Esophagus (tissue), 2 donors: ENCODE results near the gene ATXN1. TPM values are rescaled to one million over a fixed set of nuclear protein-coding genes. Genes with fewer than 3 reads are reported as not detected.

Experiments
- H3K27ac ChIP-seq, 2 donors: one replicate each; pipeline ENCODE4 v1.5.1; 2013; ENCODE audit warnings: low read depth in 2 of 2, mild to moderate bottlenecking in 2 of 2, inconsistent platforms in 1 of 2, low read length in 1 of 2, moderate library complexity in 1 of 2
- H3K27me3 ChIP-seq, 2 donors: one replicate each; pipeline ENCODE4 v1.6.1; 2013; ENCODE audit warnings: low read length in 2 of 2, control low read depth in 1 of 2, mild to moderate bottlenecking in 1 of 2; ENCODE audit not compliant: insufficient read depth in 2 of 2, control insufficient read depth in 1 of 2
- H3K36me3 ChIP-seq, 2 donors: one replicate each; pipeline ENCODE4 v1.6.1; 2013; ENCODE audit warnings: low read length in 1 of 2; ENCODE audit not compliant: control insufficient read depth in 2 of 2, insufficient read depth in 2 of 2
- H3K4me1 ChIP-seq, 2 donors: one replicate each; pipeline ENCODE4 v1.6.1; 2013; ENCODE audit warnings: low read length in 1 of 2; ENCODE audit not compliant: control insufficient read depth in 2 of 2, insufficient read depth in 2 of 2
- H3K4me3 ChIP-seq, 2 donors: one replicate each; pipeline ENCODE4 v1.5.1; 2013; ENCODE audit warnings: low read length in 2 of 2, mild to moderate bottlenecking in 2 of 2, low read depth in 1 of 2, moderate library complexity in 1 of 2
- H3K9me3 ChIP-seq, 2 donors: one replicate each; pipeline ENCODE4 v1.6.1; 2013; ENCODE audit warnings: mild to moderate bottlenecking in 2 of 2, low read depth in 1 of 2, low read length in 1 of 2, moderate library complexity in 1 of 2; ENCODE audit not compliant: control insufficient read depth in 2 of 2, insufficient read depth in 1 of 2
- WGBS, 2 donors: extraction: QIAGEN DNeasy Blood & Tissue Kit; methylation state at CpG; one replicate each; pipeline ENCODE4 v1.1.7; 2013; 5-methylcytosine and 5-hydroxymethylcytosine counted together
- polyA plus RNA-seq, 2 donors: library from polyadenylated mRNA; stranded (reverse); fragments of 200-250 nt; gene quantifications; one replicate each; pipeline ENCODE4 v1.2.3, GENCODE V29; 2013
- donor health status: healthy with polysubstance abuse.
- donor health status: Bipolar disorder and iron deficiency.

Gene ATXN1
- polyA plus RNA-seq, 2 donors, result 4.3 to 8.8 TPM

- Histone ChIP-seq H3K4me1 (peaks cover 0 to 4% of the 10 kb centered on the region in 2 donors), H3K27me3 (no peaks in the 10 kb centered on the region), H3K36me3 (peaks cover 0 to 4% of the 10 kb centered on the region in 2 donors), H3K9me3 (no peaks in the 10 kb centered on the region), H3K4me3 (no peak overlapping the region), H3K27ac (no peak overlapping the region)
- WGBS, 2 donors, result 85 to 91% methylated on average over 3 of the region's 3 CpGs
Observed at GRCh38 chr6:16582446-16583143, 178.7 kb downstream of the ATXN1 start.

- no peaks in the 10 kb centered on the region for H3K27me3 ChIP-seq
- peaks cover 0 to 4% of the 10 kb centered on the region in 2 donors for H3K4me1 ChIP-seq
- H3K4me3 ChIP-seq, result no peak overlapping the region
- no peaks in the 10 kb centered on the region for H3K9me3 ChIP-seq
- 93 to 97% methylated on average over 3 of the region's 3 CpGs for WGBS, 2 donors
- H3K36me3 ChIP-seq, result peaks cover 0 to 4% of the 10 kb centered on the region in 2 donors
- no peak overlapping the region for H3K27ac ChIP-seq
Observed at GRCh38 chr6:16578695-16579285, 182.5 kb downstream of the ATXN1 start.

GRCh38 chr6:16576451-16577368 lies 184.6 kb downstream of the ATXN1 start:
- H3K9me3 ChIP-seq, result no peaks in the 10 kb centered on the region
- no peaks in the 10 kb centered on the region for H3K4me1 ChIP-seq
- H3K36me3 ChIP-seq, result peaks cover 0 to 1% of the 10 kb centered on the region in 2 donors
- H3K27ac ChIP-seq, result no peak overlapping the region
- 83 to 85% methylated on average over 9 of the region's 9 CpGs for WGBS, 2 donors
- H3K27me3 ChIP-seq, result no peaks in the 10 kb centered on the region
- no peak overlapping the region for H3K4me3 ChIP-seq

DNA sequence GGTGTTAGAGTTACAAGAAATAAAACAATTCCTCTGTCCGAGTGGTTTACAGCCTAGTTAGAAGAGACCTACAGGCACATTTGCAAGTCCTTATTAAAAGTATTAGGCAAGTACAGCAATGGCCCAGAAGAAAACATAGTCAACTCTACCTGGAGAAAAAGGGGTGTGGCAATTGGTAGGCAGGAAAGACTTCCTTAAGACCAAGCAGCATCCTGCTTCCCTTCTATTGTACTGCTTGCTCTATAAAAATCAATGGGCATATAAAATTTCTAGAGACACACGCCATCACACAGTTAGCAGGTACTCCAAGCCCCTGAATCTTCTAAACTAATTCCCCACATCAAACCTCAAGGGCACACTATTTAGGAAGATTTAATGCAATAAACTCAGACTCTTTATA lies 185.6 kb downstream of the ATXN1 start:
- H3K36me3 ChIP-seq, result peaks cover 0 to 3% of the 10 kb centered on the region in 2 donors
- 94 to 97% methylated on average over 2 of the region's 2 CpGs for WGBS, 2 donors
- H3K4me1 ChIP-seq, result no peaks in the 10 kb centered on the region
- H3K27me3 ChIP-seq, result no peaks in the 10 kb centered on the region
- no peak overlapping the region for H3K27ac ChIP-seq
- H3K4me3 ChIP-seq, result no peak overlapping the region
- H3K9me3 ChIP-seq, result no peaks in the 10 kb centered on the region

GRCh38 chr6:16572943-16573342 lies 188.3 kb downstream of the ATXN1 start:
- Histone ChIP-seq H3K27me3 (no peaks in the 10 kb centered on the region), H3K9me3 (no peaks in the 10 kb centered on the region), H3K4me1 (no peaks in the 10 kb centered on the region), H3K4me3 (no peak overlapping the region), H3K36me3 (peaks cover 0 to 3% of the 10 kb centered on the region in 2 donors), H3K27ac (no peak overlapping the region)
- WGBS, 2 donors, result 91 to 94% methylated on average over 2 of the region's 2 CpGs

- WGBS, 2 donors, result 86 to 90% methylated on average over 5 of the region's 5 CpGs
- H3K9me3 ChIP-seq, result no peaks in the 10 kb centered on the region
Observed at GRCh38 chr6:16572317-16572716, 188.9 kb downstream of the ATXN1 start.

DNA sequence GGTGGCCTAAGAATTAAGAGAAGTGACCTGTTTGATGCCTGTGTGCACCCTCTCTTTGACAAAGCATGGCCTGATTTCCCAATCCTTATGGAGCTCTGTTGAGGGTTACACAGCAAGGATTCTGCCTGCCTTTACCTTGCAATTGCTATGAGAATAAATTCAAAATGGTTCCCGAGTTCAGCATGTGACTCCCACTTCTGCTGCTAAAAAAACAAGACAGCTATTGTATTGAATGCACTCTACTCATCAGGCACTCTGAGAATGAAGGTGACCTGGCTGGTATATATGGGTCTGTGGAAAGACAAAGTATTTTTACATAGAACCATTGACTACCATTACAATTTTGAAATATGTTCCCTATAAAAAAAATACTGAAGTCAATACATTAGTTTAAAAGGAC lies 190.3 kb downstream of the ATXN1 start:
- Histone ChIP-seq H3K36me3 (peaks cover 0 to 3% of the 10 kb centered on the region in 2 donors), H3K4me1 (no peaks in the 10 kb centered on the region), H3K27ac (no peak overlapping the region), H3K27me3 (no peaks in the 10 kb centered on the region), H3K4me3 (no peak overlapping the region), H3K9me3 (no peaks in the 10 kb centered on the region)
- 89 to 95% methylated on average over 1 of the region's 1 CpG for WGBS, 2 donors

More at GRCh38 chr6:16572317-16572716, 188.9 kb downstream of the ATXN1 start:
- H3K27ac ChIP-seq, result no peak overlapping the region
- peaks cover 0 to 3% of the 10 kb centered on the region in 2 donors for H3K36me3 ChIP-seq
- H3K27me3 ChIP-seq, result no peaks in the 10 kb centered on the region
- no peaks in the 10 kb centered on the region for H3K4me1 ChIP-seq
- H3K4me3 ChIP-seq, result no peak overlapping the region

GRCh38 chr6:16570221-16570553 lies 191.1 kb downstream of the ATXN1 start:
- Histone ChIP-seq H3K27ac (no peak overlapping the region), H3K9me3 (no peaks in the 10 kb centered on the region), H3K4me3 (no peak overlapping the region), H3K4me1 (no peaks in the 10 kb centered on the region), H3K36me3 (peaks cover 0 to 3% of the 10 kb centered on the region in 2 donors), H3K27me3 (no peaks in the 10 kb centered on the region)
- WGBS, 2 donors, result 97% methylated on average over 1 of the region's 1 CpG

DNA sequence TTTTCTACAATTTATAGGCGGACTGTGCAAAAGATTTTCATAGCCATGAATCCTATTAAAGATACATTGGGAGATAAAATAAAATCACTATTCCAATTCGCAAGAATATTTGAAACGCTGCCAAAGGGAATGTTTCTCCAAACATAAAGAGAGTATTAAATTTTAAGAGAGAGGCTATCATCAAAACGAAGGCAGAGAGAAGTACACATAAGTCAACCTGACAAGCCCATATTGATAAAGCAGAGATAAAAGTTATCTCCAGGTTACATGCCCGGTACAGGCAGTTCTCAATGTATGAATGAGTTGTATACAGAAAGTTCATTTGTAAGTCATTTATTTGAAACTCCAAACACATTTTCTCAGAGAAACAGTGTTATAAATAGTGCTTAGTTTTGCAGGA lies 193.1 kb downstream of the ATXN1 start:
- Histone ChIP-seq H3K4me3 (no peak overlapping the region), H3K9me3 (no peaks in the 10 kb centered on the region), H3K36me3 (peaks cover 0 to 3% of the 10 kb centered on the region in 2 donors), H3K27ac (no peak overlapping the region), H3K4me1 (no peaks in the 10 kb centered on the region), H3K27me3 (no peaks in the 10 kb centered on the region)
- 49 to 59% methylated on average over 5 of the region's 5 CpGs for WGBS, 2 donors
